ENCODE measurements around the gene FTH1.
A peak's percentile ranks its signal among the peaks of the same experiment; 100 is the strongest.
"Not testable (repeated sequence)": the region's sequence is repeated elsewhere in the genome, so short reads cannot be mapped to it uniquely, and the experiment has no call there.

Gene FTH1

DNA sequence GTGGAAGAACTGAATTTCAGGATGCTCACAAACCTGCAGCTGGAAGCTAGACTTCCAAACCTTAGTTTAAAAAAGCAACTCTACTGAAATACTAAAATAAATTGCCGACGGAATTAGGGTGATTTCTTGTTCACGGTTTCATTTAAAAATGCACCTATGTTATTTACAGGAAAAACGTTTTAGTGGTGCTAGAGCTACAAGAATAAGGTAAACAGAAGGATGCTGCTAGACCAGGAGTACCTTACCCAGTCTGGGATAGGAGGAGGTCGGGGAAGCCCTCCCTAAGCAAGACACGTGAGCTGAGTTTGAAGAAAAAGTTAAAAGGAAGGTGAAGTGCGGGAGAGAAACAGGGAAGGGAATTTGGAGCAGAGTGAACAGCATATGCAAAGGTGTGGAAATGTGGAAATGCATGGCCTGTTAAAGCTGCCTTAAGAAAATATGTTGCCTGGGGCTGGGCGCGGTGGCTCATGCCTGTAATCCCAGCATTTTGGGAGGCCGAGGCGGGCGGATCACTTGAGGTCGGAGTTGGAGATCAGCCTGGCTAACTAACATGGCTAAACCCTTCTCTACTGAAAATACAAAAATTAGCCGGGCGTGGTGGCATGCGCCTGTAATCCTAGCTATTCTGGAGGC is 1.4 kb upstream of the FTH1 start:
- H3K27ac ChIP-seq (replicated peaks; ENCODE audit: low read length), result no peak overlapping the region
- H3K18ac ChIP-seq (ENCODE audit: low read length), result no peak overlapping the region
- no peaks in the 10 kb centered on the region for H3K27me3 ChIP-seq (ENCODE audit: control insufficient read depth in 3 of 3, insufficient read depth in 3 of 3, low read depth in 1 of 3, low read length in 3 of 3)
- no peak overlapping the region for H4K91ac ChIP-seq (ENCODE audit: low read depth, low read length, poor library complexity)
- DNase-seq (ENCODE audit: low spot score), result no peak
- no peak overlapping the region for H3K4me2 ChIP-seq (ENCODE audit: insufficient read depth, low read length, poor library complexity, severe bottlenecking)
- peak overlapping the region in 1 of 2 donors; percentile 96 for H3K4me3 ChIP-seq (ENCODE audit: low read length in 2 of 2)
- H3K79me1 ChIP-seq (ENCODE audit: low read depth, low read length), result peaks cover 5% of the 10 kb centered on the region
- H4K8ac ChIP-seq (ENCODE audit: low read depth, low read length), result no peak overlapping the region
- H3K4ac ChIP-seq (ENCODE audit: low read length), result no peak overlapping the region
- H3K36me3 ChIP-seq (replicated peaks in 1 of 2; ENCODE audit: control insufficient read depth in 2 of 2, insufficient read depth in 2 of 2, low read length in 2 of 2), result peaks cover 7 to 25% of the 10 kb centered on the region in 2 donors
- H3K23ac ChIP-seq (ENCODE audit: low read depth, low read length, poor library complexity), result peak overlapping the region; percentile 58
- no peak overlapping the region for H2AK5ac ChIP-seq (ENCODE audit: low read depth, low read length)
- H3K4me1 ChIP-seq (ENCODE audit: control insufficient read depth in 2 of 2, insufficient read depth in 1 of 2, low read depth in 1 of 2, low read length in 2 of 2), result peaks cover 20 to 23% of the 10 kb centered on the region in 2 donors
- no peak overlapping the region for H2BK12ac ChIP-seq (ENCODE audit: low read length)
- H2BK120ac ChIP-seq (ENCODE audit: low read depth, low read length), result no peak overlapping the region
- no peak overlapping the region for H2BK5ac ChIP-seq (ENCODE audit: low read length)
- peak overlapping the region; percentile 71 for H3K9ac ChIP-seq (ENCODE audit: low read depth, low read length, poor library complexity)
- WGBS, 2 donors (ENCODE audit: extremely low coverage in 2 of 2, insufficient read length in 2 of 2, insufficient replicate concordance in 1 of 2), result 100% methylated on average over 1 of the region's 16 CpGs; no CpG with 5 or more reads in 1 of the 2 donors
- H3K14ac ChIP-seq (ENCODE audit: low read length), result no peak overlapping the region
- peak overlapping the region; percentile 22 for H2BK15ac ChIP-seq (ENCODE audit: low read length)
- H2AFZ ChIP-seq (ENCODE audit: low read length), result no peak overlapping the region
- H3K9me3 ChIP-seq (replicated peaks in 1 of 2; ENCODE audit: control insufficient read depth in 2 of 2, insufficient read depth in 1 of 2, low read depth in 1 of 2, low read length in 2 of 2), result no peaks in the 10 kb centered on the region

GRCh38 chr11:61967924-61968757 is 707 bp upstream of the FTH1 start:
- Histone ChIP-seq H4K91ac (ENCODE audit: low read depth, low read length, poor library complexity) (peak overlapping the region; percentile 96), H2BK5ac (ENCODE audit: low read length) (peak overlapping the region; percentile 93), H3K4ac (ENCODE audit: low read length) (peak overlapping the region; percentile 77), H4K8ac (ENCODE audit: low read depth, low read length) (peak overlapping the region; percentile 44), H3K4me1 (ENCODE audit: control insufficient read depth in 2 of 2, insufficient read depth in 1 of 2, low read depth in 1 of 2, low read length in 2 of 2) (peaks cover 18 to 20% of the 10 kb centered on the region in 2 donors), H3K79me1 (ENCODE audit: low read depth, low read length) (peaks cover 5% of the 10 kb centered on the region), H2BK15ac (ENCODE audit: low read length) (peak overlapping the region; percentile 22), H2BK12ac (ENCODE audit: low read length) (no peak overlapping the region), H2AFZ (ENCODE audit: low read length) (peak overlapping the region; percentile 86), H2BK120ac (ENCODE audit: low read depth, low read length) (peak overlapping the region; percentile 3), H3K18ac (ENCODE audit: low read length) (peak overlapping the region; percentile 98), H3K27ac (replicated peaks; ENCODE audit: low read length) (peak overlapping the region; percentile 89), H3K23ac (ENCODE audit: low read depth, low read length, poor library complexity) (peak overlapping the region; percentile 98), H3K36me3 (replicated peaks in 1 of 2; ENCODE audit: control insufficient read depth in 2 of 2, insufficient read depth in 2 of 2, low read length in 2 of 2) (peaks cover 13 to 32% of the 10 kb centered on the region in 2 donors), H3K4me2 (ENCODE audit: insufficient read depth, low read length, poor library complexity, severe bottlenecking) (peak overlapping the region; percentile 66), H3K27me3 (ENCODE audit: control insufficient read depth in 3 of 3, insufficient read depth in 3 of 3, low read depth in 1 of 3, low read length in 3 of 3) (no peaks in the 10 kb centered on the region), H3K4me3 (ENCODE audit: low read length in 2 of 2) (peak overlapping the region; percentile 82 to 96), H3K9ac (ENCODE audit: low read depth, low read length, poor library complexity) (peak overlapping the region; percentile 89), H3K9me3 (replicated peaks in 1 of 2; ENCODE audit: control insufficient read depth in 2 of 2, insufficient read depth in 1 of 2, low read depth in 1 of 2, low read length in 2 of 2) (no peaks in the 10 kb centered on the region), H3K14ac (ENCODE audit: low read length) (peak overlapping the region; percentile 0), H2AK5ac (ENCODE audit: low read depth, low read length) (peak overlapping the region; percentile 99)
- no peak for DNase-seq (ENCODE audit: low spot score)
- no CpG with 5 or more reads among the region's 53 CpGs for WGBS, 2 donors (ENCODE audit: extremely low coverage in 2 of 2, insufficient read length in 2 of 2, insufficient replicate concordance in 1 of 2)

GRCh38 chr11:61966734-61967115 is 709 bp downstream of the FTH1 start:
- DNase-seq (ENCODE audit: low spot score), result no peak
- H3K4ac ChIP-seq (ENCODE audit: low read length), result no peak overlapping the region
- WGBS, 2 donors (ENCODE audit: extremely low coverage in 2 of 2, insufficient read length in 2 of 2, insufficient replicate concordance in 1 of 2), result no CpG with 5 or more reads among the region's 13 CpGs
- peaks cover 15 to 38% of the 10 kb centered on the region in 2 donors for H3K36me3 ChIP-seq (replicated peaks in 1 of 2; ENCODE audit: control insufficient read depth in 2 of 2, insufficient read depth in 2 of 2, low read length in 2 of 2)
- H2AFZ ChIP-seq (ENCODE audit: low read length), result peak overlapping the region; percentile 86
- no peak overlapping the region for H2AK5ac ChIP-seq (ENCODE audit: low read depth, low read length)
- no peak overlapping the region for H2BK120ac ChIP-seq (ENCODE audit: low read depth, low read length)
- H3K9ac ChIP-seq (ENCODE audit: low read depth, low read length, poor library complexity), result peak overlapping the region; percentile 94
- peaks cover 5% of the 10 kb centered on the region for H3K79me1 ChIP-seq (ENCODE audit: low read depth, low read length)
- no peak overlapping the region for H3K27ac ChIP-seq (replicated peaks; ENCODE audit: low read length)
- H3K4me2 ChIP-seq (ENCODE audit: insufficient read depth, low read length, poor library complexity, severe bottlenecking), result peak overlapping the region; percentile 68
- no peaks in the 10 kb centered on the region for H3K27me3 ChIP-seq (ENCODE audit: control insufficient read depth in 3 of 3, insufficient read depth in 3 of 3, low read depth in 1 of 3, low read length in 3 of 3)
- no peak overlapping the region for H3K14ac ChIP-seq (ENCODE audit: low read length)
- peak overlapping the region; percentile 92 to 96 for H3K4me3 ChIP-seq (ENCODE audit: low read length in 2 of 2)
- peaks cover 11 to 16% of the 10 kb centered on the region in 2 donors for H3K4me1 ChIP-seq (ENCODE audit: control insufficient read depth in 2 of 2, insufficient read depth in 1 of 2, low read depth in 1 of 2, low read length in 2 of 2)
- H2BK5ac ChIP-seq (ENCODE audit: low read length), result peak overlapping the region; percentile 42
- peak overlapping the region; percentile 69 for H3K23ac ChIP-seq (ENCODE audit: low read depth, low read length, poor library complexity)
- peak overlapping the region; percentile 12 for H3K18ac ChIP-seq (ENCODE audit: low read length)
- no peak overlapping the region for H2BK12ac ChIP-seq (ENCODE audit: low read length)
- no peak overlapping the region for H4K8ac ChIP-seq (ENCODE audit: low read depth, low read length)
- H2BK15ac ChIP-seq (ENCODE audit: low read length), result no peak overlapping the region
- H3K9me3 ChIP-seq (replicated peaks in 1 of 2; ENCODE audit: control insufficient read depth in 2 of 2, insufficient read depth in 1 of 2, low read depth in 1 of 2, low read length in 2 of 2), result no peaks in the 10 kb centered on the region
- no peak overlapping the region for H4K91ac ChIP-seq (ENCODE audit: low read depth, low read length, poor library complexity)

- H4K8ac ChIP-seq (ENCODE audit: low read depth, low read length); H3K9ac ChIP-seq (ENCODE audit: low read depth, low read length, poor library complexity); H3K4me2 ChIP-seq (ENCODE audit: insufficient read depth, low read length, poor library complexity, severe bottlenecking); H3K27me3 ChIP-seq (ENCODE audit: control insufficient read depth in 3 of 3, insufficient read depth in 3 of 3, low read depth in 1 of 3, low read length in 3 of 3); H3K4ac ChIP-seq (ENCODE audit: low read length); H2BK12ac ChIP-seq (ENCODE audit: low read length); H3K18ac ChIP-seq (ENCODE audit: low read length); H3K4me1 ChIP-seq (ENCODE audit: control insufficient read depth in 2 of 2, insufficient read depth in 1 of 2, low read depth in 1 of 2, low read length in 2 of 2); H2AFZ ChIP-seq (ENCODE audit: low read length); H2AK5ac ChIP-seq (ENCODE audit: low read depth, low read length); H3K9me3 ChIP-seq (replicated peaks in 1 of 2; ENCODE audit: control insufficient read depth in 2 of 2, insufficient read depth in 1 of 2, low read depth in 1 of 2, low read length in 2 of 2); DNase-seq (ENCODE audit: low spot score); H3K23ac ChIP-seq (ENCODE audit: low read depth, low read length, poor library complexity); H3K27ac ChIP-seq (replicated peaks; ENCODE audit: low read length); H2BK15ac ChIP-seq (ENCODE audit: low read length); H3K14ac ChIP-seq (ENCODE audit: low read length); H4K91ac ChIP-seq (ENCODE audit: low read depth, low read length, poor library complexity); H3K79me1 ChIP-seq (ENCODE audit: low read depth, low read length); H2BK5ac ChIP-seq (ENCODE audit: low read length); H2BK120ac ChIP-seq (ENCODE audit: low read depth, low read length): not testable (repeated sequence)
- Histone ChIP-seq H3K4me3 (ENCODE audit: low read length in 2 of 2) (peak overlapping the region in 1 of 2 donors; percentile 96), H3K36me3 (replicated peaks in 1 of 2; ENCODE audit: control insufficient read depth in 2 of 2, insufficient read depth in 2 of 2, low read length in 2 of 2) (peaks cover 15 to 38% of the 10 kb centered on the region in 2 donors)
- no CpG with 5 or more reads among the region's 9 CpGs for WGBS, 2 donors (ENCODE audit: extremely low coverage in 2 of 2, insufficient read length in 2 of 2, insufficient replicate concordance in 1 of 2)
Measured at GRCh38 chr11:61964666-61965271, 2.7 kb downstream of the FTH1 start.
